ENCODE data around the gene PITPNB. TPM values are rescaled to one million over a fixed set of nuclear protein-coding genes. Genes with fewer than 3 reads are reported as not detected.

The PITPNB gene
- total and polyA plus RNA-seq, 2 experiments from 2014 or later: 50.9 to 56.0 TPM

DNA sequence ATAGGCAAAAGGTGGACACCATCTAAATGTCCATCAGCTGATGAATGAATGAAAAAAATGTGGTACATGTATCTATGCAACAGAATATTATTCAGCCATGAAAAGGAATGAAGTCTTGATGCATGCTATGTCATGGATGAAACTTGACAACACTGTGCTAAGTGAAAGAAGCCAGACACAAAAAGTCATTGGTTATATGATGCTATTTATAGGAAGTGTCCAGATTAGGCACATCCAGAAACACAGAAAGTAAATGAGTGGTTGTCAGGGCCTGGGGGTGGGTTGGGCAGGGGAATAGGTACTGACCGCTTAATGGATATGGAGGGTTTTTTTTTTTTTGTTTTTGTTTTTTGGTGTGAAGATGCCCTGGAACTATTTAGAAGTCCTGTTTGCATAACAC is 95.8 kb downstream of the PITPNB start (continued):
- no peak for TF ChIP-seq ETS1 (IDR thresholded peaks at IDR 0.05)
- TF ChIP-seq EZH2 (IDR thresholded peaks at IDR 0.05; ENCODE audit: low read depth, unreplicated experiment): no peak
- no peak for TF ChIP-seq ZNF114 (CRISPR knock-in tag; IDR thresholded peaks at IDR 0.05)
- no peak for TF ChIP-seq POLR2AphosphoS5 (IDR thresholded peaks at IDR 0.05; ENCODE audit: low read depth)
- no peak for TF ChIP-seq CREB1 (CRISPR knock-in tag; IDR thresholded peaks at IDR 0.05; ENCODE audit: low read depth)
- TF ChIP-seq CTCF (conservative IDR thresholded peaks at IDR 0.05; ENCODE audit: low read depth in 2 of 2): no peak
- TF ChIP-seq EZH2phosphoT487 (IDR thresholded peaks at IDR 0.05; ENCODE audit: unreplicated experiment): no peak

DNA sequence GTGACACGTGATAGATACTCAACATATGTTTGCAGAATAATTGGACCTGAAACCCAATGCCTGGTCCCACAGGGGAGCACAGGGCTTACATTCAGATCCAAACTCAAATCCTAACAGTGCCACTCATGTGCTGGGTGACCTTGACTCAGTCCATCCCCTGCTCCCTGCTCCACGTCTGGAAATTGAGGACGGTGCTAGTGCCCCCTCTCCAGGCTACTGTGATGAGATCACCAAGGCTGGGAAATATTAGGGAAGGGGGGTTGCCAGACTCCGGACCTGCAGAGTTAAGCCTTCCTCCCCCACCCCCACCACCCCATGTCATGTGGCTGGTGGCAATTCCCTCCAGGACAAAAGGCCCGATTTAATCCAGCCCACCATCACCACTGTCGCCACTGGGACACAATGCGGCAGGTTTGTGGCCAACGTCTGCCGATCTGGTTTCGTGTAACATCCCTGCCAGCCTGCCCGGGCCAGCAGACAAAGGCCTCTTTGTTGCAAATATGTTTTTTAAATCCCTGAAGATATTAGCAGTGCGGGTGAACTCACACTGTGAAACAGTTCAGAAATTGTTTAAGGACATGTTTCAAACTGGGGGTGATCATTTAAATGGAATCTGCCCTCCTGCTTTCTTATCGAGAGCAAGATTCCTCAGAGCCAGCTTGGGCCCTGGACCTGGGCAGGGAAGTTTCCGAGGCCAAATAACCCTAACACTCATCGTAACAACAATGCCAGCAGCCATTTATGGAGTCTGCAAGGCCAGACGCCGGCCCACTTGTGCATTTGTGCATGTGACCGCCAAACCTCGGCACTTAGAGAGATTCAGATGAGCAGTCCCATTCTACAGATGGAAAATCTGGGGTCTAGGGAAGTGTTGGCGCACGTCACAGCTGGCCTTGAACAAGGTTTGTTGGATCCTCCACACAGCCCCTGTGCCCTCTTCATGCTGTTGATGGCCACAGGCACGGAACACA is 97.9 kb downstream of the PITPNB start:
- peaks cover 9% of the 10 kb centered on the region for H3K27me3 Mint-ChIP-seq (ENCODE audit: insufficient read depth, low read depth, poor library complexity)
- Histone ChIP-seq H3K27ac (ENCODE audit: low read depth) (no peak overlapping the region), H3K36me3 (ENCODE audit: insufficient read depth) (no peaks in the 10 kb centered on the region), H2AFZ (peak overlapping the region; percentile 64), H3F3A (replicated peaks; ENCODE audit: low read depth) (no peaks in the 10 kb centered on the region), H3K79me2 (replicated peaks; ENCODE audit: insufficient read depth) (no peaks in the 10 kb centered on the region), H3K9me2 (ENCODE audit: insufficient read depth) (no peaks in the 10 kb centered on the region; the same call in 1 of the 2 replicates), H4K20me1 (replicated peaks; ENCODE audit: insufficient read depth) (no peaks in the 10 kb centered on the region), H3K4me1 (ENCODE audit: insufficient read depth) (peaks cover 4% of the 10 kb centered on the region; the same call in 1 of the 2 replicates), H3K4me3 (no peak overlapping the region), H3K4me2 (no peak overlapping the region), H3K27me3 (ENCODE audit: insufficient read depth) (no peaks in the 10 kb centered on the region)
- 0 out of 3 replicates have a peak, but pooled peaks cover 4% of the 10 kb centered on the region for H3K4me1 Mint-ChIP-seq
- no peaks in the 10 kb centered on the region; the same call in 2 of the 3 replicates for H3K9me3 Mint-ChIP-seq
- peak; percentile 55 for ATAC-seq
- H3K27ac Mint-ChIP-seq: no peak overlapping the region
- no peak for DNase-seq (ENCODE audit: low spot score)
- no peak overlapping the region for H3K4me3 Mint-ChIP-seq
- no peaks in the 10 kb centered on the region for H3K36me3 Mint-ChIP-seq (ENCODE audit: low read depth)
- no peak for TF ChIP-seq POLR2AphosphoS5 (IDR thresholded peaks at IDR 0.05; ENCODE audit: low read depth)
- TF ChIP-seq CTCF (conservative IDR thresholded peaks at IDR 0.05; ENCODE audit: low read depth in 2 of 2): peak; percentile 11 to 50; a peak in 3 of 4 replicates
